Body of pancreas (tissue), 4 donors: ENCODE data around the gene GINS2. TPM values are rescaled to one million over a fixed set of nuclear protein-coding genes. Genes with fewer than 3 reads are reported as not detected.

ENCODE experiments used
- ATAC-seq: fragments of 150-250 bp; one replicate; pipeline ENCODE4 v1.9.1; 2016
- DNase-seq, 4 donors: peaks; one replicate each; pipeline ENCODE4 v3.0.0-alpha.2; 2019
- H3K27ac ChIP-seq, 4 donors: fragments of 200-600 bp; sonication (generic); 1 replicate in 3 of 4; 2 replicates in 1 of 4; pipeline versions ENCODE4 v1.5.1 to v1.6.1; 2016 to 2019; ENCODE audit warnings: mild to moderate bottlenecking in 1 of 4, mixed read lengths in 1 of 4, moderate library complexity in 1 of 4
- H3K27me3 ChIP-seq, 2 donors: fragments of 200-600 bp; sonication (generic); one replicate each; pipeline ENCODE4 v1.6.0; 2016; ENCODE audit warnings: mild to moderate bottlenecking in 1 of 2
- H3K36me3 ChIP-seq, 2 donors: fragments of 200-600 bp; sonication (generic); replicated peaks in 1 of 2; 2 replicates each; pipeline ENCODE4 v1.5.1; 2016; ENCODE audit warnings: low read depth in 2 of 2; ENCODE audit not compliant: insufficient read depth in 1 of 2
- H3K4me1 ChIP-seq: fragments of 200-600 bp; sonication (generic); one replicate; pipeline ENCODE4 v1.6.0; 2016
- H3K4me3 ChIP-seq, 2 donors: fragments of 200-600 bp; sonication (generic); 1 replicate in 1 of 2; 2 replicates in 1 of 2; pipeline ENCODE4 v1.5.1; 2016 to 2019
- H3K9me3 ChIP-seq, 3 donors: fragments of 200-600 bp; sonication (generic); 1 replicate in 2 of 3; 2 replicates in 1 of 3; pipeline ENCODE4 v1.5.1; 2016
- CTCF ChIP-seq, 7 experiments: fragments of 450-650 bp in 4 of 7; fragments of 200-600 bp in 3 of 7; sonication (generic) in 3 of 7; IDR thresholded peaks; one replicate each; pipeline ENCODE4 v1.5.1; 2016 to 2019; ENCODE audit warnings: antibody characterized with exemption in 7 of 7
- POLR2A ChIP-seq, 3 donors: fragments of 450-650 bp; IDR thresholded peaks; one replicate each; pipeline ENCODE4 v1.6.1; 2016; ENCODE audit warnings: antibody characterized with exemption in 3 of 3, mild to moderate bottlenecking in 2 of 3
- WGBS, 2 donors: methylation state at CpG; one replicate each; pipeline ENCODE4 v1.1.5; 2017; 5-methylcytosine and 5-hydroxymethylcytosine counted together
- intact Hi-C: fragments of 100-400 bp; cut with DNase I; formaldehyde crosslinking; loops from one replicate; pipeline ENCODE4 v1.15.1; 2023
- total RNA-seq, 2 donors: library from RNA; depleted of rRNA; stranded (reverse); fragments of >200 nt; gene quantifications; one replicate each; pipeline ENCODE4 v1.1.0, GENCODE V29; 2016

The GINS2 gene
- total RNA-seq, 2 donors from 2014 or later, result 0.26 to 0.33 TPM

- Histone ChIP-seq H3K9me3 (no peaks in the 10 kb centered on the region), H3K36me3 (no peaks in the 10 kb centered on the region), H3K27ac (no peak overlapping the region), H3K4me1 (peaks cover 50% of the 10 kb centered on the region), H3K4me3 (no peak overlapping the region), H3K27me3 (no peaks in the 10 kb centered on the region)
- ATAC-seq (no peak), DNase-seq (no peak)
- WGBS, 2 donors, result 76 to 83% methylated on average over 7 to 8 of the region's 8 CpGs
- TF ChIP-seq CTCF (IDR thresholded peaks at IDR 0.05) (no peak), POLR2A (IDR thresholded peaks at IDR 0.05) (no peak)
- intact Hi-C loops, result no loop called here
These were observed 45.1 kb downstream of the GINS2 start for GRCh38 chr16:85643631-85644030.

- H3K27ac ChIP-seq, result peak overlapping the region in 1 of 4 donors; percentile 76
- TF ChIP-seq POLR2A (IDR thresholded peaks at IDR 0.05) (no peak), CTCF (IDR thresholded peaks at IDR 0.05) (no peak)
- H3K36me3 ChIP-seq, result no peaks in the 10 kb centered on the region
- peaks cover 57% of the 10 kb centered on the region for H3K4me1 ChIP-seq
- H3K27me3 ChIP-seq, result no peaks in the 10 kb centered on the region
- ATAC-seq, result no peak
- intact Hi-C loops, result no loop called here
- no peak for DNase-seq
- 67 to 73% methylated on average over 16 to 26 of the region's 32 CpGs for WGBS, 2 donors
- no peak overlapping the region for H3K4me3 ChIP-seq
- H3K9me3 ChIP-seq, result no peaks in the 10 kb centered on the region
These were observed 45.9 kb downstream of the GINS2 start for GRCh38 chr16:85642762-85643358.

- H3K27ac ChIP-seq, result peak overlapping the region; percentile 41 to 82 (median 67)
- ATAC-seq (peak; percentile 86), DNase-seq (peak; percentile 89 to 96 (median 95))
- H3K4me1 ChIP-seq, result peaks cover 68% of the 10 kb centered on the region
- no peaks in the 10 kb centered on the region for H3K36me3 ChIP-seq
- H3K4me3 ChIP-seq, result no peak overlapping the region
- no peaks in the 10 kb centered on the region for H3K27me3 ChIP-seq
- intact Hi-C loops, result no loop called here
- WGBS, 2 donors, result 11 to 18% methylated on average over 8 to 12 of the region's 12 CpGs
- no peaks in the 10 kb centered on the region for H3K9me3 ChIP-seq
- TF ChIP-seq POLR2A (IDR thresholded peaks at IDR 0.05), result peak in 1 of 3 donors; percentile 14
- no peak for TF ChIP-seq CTCF (IDR thresholded peaks at IDR 0.05)
These were observed 47.0 kb downstream of the GINS2 start for GRCh38 chr16:85641776-85642176.

GRCh38 chr16:85641305-85641704 lies 47.4 kb downstream of the GINS2 start:
- Histone ChIP-seq H3K27ac (peak overlapping the region; percentile 41 to 82 (median 67)), H3K27me3 (no peaks in the 10 kb centered on the region), H3K4me3 (no peak overlapping the region), H3K9me3 (no peaks in the 10 kb centered on the region), H3K36me3 (no peaks in the 10 kb centered on the region), H3K4me1 (peaks cover 73% of the 10 kb centered on the region)
- no peak for ATAC-seq
- WGBS, 2 donors, result 60 to 64% methylated on average over 7 to 20 of the region's 24 CpGs
- no peak for TF ChIP-seq CTCF (IDR thresholded peaks at IDR 0.05)
- TF ChIP-seq POLR2A (IDR thresholded peaks at IDR 0.05), result no peak
- intact Hi-C loops, result no loop called here
- DNase-seq, result no peak

- Histone ChIP-seq H3K9me3 (no peaks in the 10 kb centered on the region), H3K27ac (peak overlapping the region; percentile 58 to 82 (median 73)), H3K4me1 (peaks cover 80% of the 10 kb centered on the region), H3K36me3 (no peaks in the 10 kb centered on the region), H3K4me3 (no peak overlapping the region), H3K27me3 (no peaks in the 10 kb centered on the region)
- DNase-seq (no peak), ATAC-seq (no peak)
- no peak for TF ChIP-seq POLR2A (IDR thresholded peaks at IDR 0.05)
- intact Hi-C loops, result no loop called here
- 79 to 86% methylated on average over 17 to 31 of the region's 31 CpGs for WGBS, 2 donors
These were observed 48.2 kb downstream of the GINS2 start for GRCh38 chr16:85640585-85640984.
